GM18909 (cell line): ENCODE data around the gene FAM25G.
"Not testable (repeated sequence)": the region's sequence is repeated elsewhere in the genome, so short reads cannot be mapped to it uniquely, and the experiment has no call there.

Experiments used
- ATAC-seq: cut with Tn5 transposase; IDR thresholded peaks from one replicate; pipeline ENCODE4 v1.9.1; 2021; ENCODE audit warnings: mild to moderate bottlenecking; ENCODE audit not compliant: unreplicated experiment, poor library complexity

FAM25G gene

DNA sequence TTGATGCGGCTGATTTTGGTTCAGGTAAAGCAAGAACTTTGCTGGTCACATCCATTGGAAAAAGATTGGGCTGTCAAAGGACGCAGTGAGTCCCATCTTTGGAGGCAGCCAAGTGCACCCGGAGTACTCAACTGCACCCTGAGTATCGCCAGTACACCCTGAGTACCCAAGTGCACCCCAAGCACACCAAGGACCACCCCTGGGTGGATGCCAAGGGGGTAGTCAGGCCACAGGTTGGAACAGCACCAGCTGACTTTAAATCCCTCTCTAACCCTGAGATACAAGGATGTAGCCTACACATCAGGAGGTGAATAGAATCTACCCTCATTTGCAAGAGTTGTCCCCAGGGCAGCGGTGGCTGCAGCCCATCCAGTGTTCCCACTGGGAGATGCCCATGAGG, 24.0 kb downstream of the FAM25G start:
- ATAC-seq: not testable (repeated sequence)

GRCh38 chr10:47465216-47465917, 26.1 kb downstream of the FAM25G start:
- ATAC-seq: not testable (repeated sequence)

- not testable (repeated sequence) for ATAC-seq
Observed at GRCh38 chr10:47462577-47463358, 28.7 kb downstream of the FAM25G start.

DNA sequence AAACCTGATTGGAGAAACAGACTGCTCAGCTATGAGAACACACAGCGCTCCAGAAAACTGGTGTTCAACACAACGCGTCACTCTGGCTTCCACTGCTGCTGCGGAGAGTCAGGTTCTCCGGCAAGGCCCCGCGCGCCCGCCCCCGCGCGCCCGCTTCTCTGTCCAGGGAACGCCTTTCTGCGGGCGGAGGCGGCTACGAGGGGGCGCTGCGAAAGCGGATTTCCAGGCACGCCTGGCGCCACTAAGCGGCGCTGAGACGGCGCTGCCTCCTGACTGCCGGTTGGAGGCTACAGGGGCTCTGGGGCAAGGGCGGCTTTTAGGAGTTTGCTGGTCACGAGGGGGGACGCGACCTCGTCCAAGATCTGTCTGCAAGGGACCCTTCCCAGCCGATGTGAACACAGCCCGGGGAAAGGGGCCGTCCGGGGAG, 30.2 kb downstream of the FAM25G start:
- not testable (repeated sequence) for ATAC-seq

GRCh38 chr10:47458466-47459154, 32.9 kb downstream of the FAM25G start:
- ATAC-seq: no peak

- ATAC-seq: no peak
Observed at GRCh38 chr10:47457826-47458225, 33.7 kb downstream of the FAM25G start.

DNA sequence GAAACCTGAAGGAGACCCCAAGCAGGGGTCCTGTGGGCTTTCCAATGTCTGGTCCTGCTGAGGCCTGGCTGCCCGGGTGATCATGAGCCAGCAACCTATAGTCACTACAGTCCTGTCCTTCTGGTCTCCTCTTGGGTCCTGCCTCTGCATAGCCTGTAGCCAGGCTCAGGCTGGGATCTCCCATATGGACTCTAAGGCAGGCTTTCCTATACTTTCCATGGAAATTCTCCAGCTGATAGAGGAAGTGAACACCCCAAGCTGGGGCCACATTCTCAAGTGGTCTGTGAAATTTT, 34.0 kb downstream of the FAM25G start:
- no peak for ATAC-seq

DNA sequence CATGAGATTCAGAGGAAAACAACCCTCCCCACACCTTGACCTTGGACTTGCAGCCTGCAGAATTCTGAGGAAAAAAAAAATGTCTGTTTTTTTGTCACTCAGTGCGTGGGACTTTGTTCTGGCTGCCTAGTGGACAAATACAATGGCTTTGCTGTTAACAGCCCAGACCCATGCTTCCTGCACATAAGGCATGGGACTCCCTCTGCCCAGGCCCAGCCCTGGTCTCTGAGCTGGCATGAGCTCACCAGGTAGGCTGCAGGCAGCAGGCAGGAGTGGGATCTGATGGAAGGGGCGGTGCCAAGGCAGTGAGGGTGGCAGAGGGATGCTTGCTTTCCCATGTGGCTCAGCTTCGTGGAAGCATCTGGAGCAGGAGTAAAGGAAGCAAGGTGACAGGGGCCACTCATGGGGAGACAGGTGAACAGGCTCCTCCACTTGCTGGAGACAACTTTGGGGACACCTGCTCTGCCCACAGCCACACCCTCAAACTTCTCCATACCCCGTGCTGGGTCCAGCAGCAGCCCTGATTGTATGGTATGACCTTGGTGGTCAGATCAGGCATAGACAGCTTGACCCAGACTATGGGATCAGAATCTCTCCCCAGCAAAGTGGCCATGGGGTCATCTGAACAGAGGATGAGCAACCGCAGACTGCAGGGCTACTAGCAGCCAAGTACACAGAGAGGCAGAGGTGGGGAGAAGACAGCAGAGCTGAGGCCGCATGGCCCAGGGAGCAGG, 34.5 kb downstream of the FAM25G start:
- no peak for ATAC-seq

DNA sequence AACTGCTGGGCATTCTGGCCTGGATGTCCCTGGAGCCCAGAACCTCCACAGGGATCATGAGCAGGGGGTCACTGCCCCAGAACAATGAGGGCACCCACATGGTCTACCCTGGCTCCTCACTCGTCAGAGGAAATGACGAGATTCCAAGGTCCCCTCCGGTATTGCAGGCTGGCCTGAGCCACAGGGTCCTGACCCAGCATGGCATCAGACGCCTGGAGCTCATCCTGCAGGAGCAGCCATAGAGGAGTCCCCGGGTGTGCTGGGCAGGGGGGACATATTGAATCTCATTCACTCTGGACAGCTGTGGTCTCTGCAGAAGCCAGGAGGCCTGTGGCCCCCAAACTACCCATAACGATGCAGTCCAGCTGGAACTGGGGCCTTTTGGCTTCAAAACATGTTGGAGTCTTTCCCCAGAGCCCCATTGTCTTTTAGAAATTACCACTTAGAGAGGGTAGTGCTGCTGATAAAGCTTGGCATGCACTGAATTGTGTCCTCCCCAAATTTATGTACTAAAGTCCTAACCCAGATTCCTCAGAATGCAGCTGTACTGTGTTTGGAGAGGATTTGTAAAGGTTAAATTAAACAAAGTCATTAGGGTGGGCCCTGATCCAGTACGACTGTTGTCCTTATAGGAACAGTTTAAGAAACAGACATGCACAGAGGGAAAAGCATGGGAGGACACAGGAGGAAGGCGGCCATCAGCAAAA, 35.3 kb downstream of the FAM25G start:
- ATAC-seq: no peak

DNA sequence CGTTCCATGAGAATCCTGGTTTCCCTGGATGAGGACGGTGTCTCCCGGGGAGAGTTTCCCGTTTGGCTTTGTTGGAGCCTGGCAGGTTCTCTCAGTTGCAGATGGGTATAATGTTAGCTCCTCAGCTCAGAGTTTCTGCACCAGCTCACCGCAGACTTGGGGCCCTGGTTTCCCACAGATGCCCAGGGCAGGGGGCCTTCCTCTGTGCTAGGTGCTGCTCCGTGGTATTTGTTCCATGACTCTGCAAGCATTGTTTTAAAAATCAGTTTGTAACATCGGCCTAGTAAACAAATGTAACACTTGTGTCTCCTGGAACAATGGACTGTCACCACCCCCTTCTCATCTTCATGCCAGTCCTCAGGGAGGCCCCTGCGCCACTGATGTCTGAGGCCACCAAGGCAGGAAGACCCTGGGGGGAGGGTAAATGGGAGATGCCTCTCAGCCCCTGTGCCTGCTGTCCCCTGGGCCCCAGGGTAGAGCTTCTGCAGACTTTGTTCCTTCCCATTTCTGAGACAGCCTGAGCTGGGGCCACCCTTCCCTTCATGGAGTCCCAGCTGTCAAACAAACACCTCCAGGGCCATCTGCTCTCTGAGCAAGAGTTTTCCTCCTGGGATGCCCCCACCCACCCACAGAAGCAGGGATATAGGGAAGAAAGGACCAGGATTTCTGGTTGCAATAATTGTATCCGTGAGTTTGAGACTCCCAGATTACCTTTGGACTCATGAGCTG, 36.0 kb downstream of the FAM25G start:
- not testable (repeated sequence) for ATAC-seq

DNA sequence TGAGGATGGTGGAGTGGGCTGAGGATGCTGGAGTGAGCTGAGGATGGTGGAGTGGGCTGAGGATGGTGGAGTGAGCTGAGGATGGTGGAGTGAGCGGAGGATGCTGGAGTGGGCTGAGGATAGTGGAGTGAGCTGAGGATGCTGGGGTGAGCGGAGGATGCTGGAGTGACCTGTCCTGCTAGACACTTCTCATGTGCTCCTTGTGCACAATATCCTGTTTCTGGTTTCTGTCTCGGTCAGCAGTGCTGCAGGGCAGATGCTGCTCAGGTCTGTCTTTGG, 36.8 kb downstream of the FAM25G start:
- ATAC-seq: no peak

- ATAC-seq: no peak
Observed at GRCh38 chr10:47454008-47454779, 37.3 kb downstream of the FAM25G start.

GRCh38 chr10:47453141-47454007, 38.1 kb downstream of the FAM25G start:
- ATAC-seq: no peak

DNA sequence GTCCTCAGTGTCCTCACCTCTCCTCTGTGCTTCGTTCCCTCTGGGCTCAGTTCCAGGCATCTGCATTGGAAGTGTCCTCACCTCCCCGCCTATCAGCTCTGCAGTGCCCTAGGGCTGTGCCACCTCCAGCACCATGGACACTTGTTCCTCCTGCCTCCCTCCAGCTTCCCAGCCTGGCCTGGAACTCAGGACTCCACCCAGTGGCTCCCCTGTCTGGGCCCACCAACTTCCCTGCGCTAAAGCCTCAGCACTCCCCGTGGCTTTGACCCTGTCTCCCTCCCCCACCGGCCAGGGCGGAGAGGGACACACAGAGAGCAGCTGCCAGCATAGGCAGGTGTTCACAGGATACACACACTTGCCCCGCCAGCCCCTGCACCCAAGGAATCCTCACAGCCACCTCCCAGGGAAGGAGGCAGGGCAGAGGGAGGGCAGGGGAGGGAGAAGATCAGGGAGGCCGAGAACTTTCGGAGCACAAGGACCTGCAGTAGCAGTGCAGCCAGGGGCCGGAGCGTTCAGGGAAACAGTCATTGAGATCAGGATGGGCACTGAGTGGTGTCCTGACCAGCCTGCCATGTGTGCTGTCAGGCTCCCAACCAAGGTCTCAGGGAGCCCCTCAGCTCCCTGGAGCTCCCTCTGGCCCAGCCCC, 38.9 kb downstream of the FAM25G start:
- no peak for ATAC-seq

DNA sequence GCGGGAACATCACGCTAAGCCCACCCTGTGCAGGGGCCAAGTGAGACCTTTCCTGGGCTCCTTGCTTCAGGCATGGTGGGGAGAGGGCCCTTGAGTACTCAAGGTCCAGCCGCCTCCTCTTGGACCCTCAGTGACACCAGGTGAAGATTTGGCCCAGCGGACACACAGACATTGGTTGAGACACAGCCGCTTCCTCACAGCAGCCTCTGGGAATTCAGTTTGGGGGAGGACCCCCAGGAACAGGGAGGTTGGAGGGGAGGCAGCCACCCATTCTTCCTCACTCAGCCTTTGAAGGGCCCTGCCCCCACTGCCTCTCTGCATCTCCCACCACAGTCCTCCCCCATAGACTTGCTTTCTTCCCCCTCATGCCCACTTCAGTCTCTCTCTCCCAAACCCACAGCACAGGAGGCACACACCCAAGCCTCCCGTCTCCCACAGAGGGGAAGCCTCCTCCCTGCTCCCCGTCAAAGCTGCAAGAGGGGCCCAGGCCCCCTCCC, 39.5 kb downstream of the FAM25G start:
- no peak for ATAC-seq

DNA sequence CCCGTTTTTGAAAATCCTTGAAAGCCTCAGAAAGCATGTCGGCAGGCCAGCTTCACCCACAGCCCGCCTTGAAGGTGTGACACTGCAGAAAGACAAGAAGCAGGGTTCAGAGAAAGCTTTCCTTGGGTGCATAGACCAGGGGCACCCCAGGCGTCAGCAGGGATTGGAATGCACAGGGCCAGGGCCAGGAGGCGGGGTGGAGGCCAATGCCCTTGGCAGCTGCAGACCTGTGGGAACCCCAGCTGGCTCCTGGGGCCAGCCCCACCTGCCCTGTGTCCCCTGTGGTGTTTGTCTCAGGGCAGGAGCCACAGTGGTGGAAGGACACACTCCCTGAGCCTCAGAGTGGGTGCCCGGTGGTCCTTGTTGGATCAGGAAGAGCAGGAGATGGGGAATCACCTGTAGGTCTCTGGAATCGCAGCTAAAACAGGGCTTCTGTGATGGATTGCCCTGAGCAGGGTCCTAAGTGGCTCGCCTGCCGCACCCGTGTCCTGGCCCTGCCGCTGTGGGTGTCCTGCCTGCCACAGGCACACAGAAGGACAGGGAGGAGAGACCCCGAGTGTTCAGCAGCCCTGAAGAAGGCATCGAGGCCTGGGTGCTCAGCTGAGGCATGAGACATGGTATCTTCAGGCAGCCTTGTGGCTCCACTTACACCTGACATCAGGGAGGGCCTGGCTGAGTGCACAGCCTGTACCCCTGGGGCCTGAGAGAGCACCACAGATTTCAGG, 40.1 kb downstream of the FAM25G start:
- no peak for ATAC-seq

GRCh38 chr10:47450442-47450841, 41.1 kb downstream of the FAM25G start:
- no peak for ATAC-seq
